Peyer's patch (tissue), 4 donors: Measurements from ENCODE around the gene SNED1.

Source experiments
- POLR2A ChIP-seq, 2 donors: fragments of 450-650 bp; IDR thresholded peaks; one replicate each; pipeline ENCODE4 v1.5.1; 2017; ENCODE audit warnings: antibody characterized with exemption in 2 of 2, mild to moderate bottlenecking in 2 of 2, moderate library complexity in 2 of 2
- TF ChIP-seq, protein P1 (sequence below), 6 experiments: fragments of 450-650 bp in 4 of 6; fragments of 200-600 bp in 2 of 6; sonication (generic) in 1 of 6; IDR thresholded peaks; one replicate each; pipeline ENCODE4 v1.5.1; 2017 to 2019; ENCODE audit warnings: antibody characterized with exemption in 6 of 6, mild to moderate bottlenecking in 3 of 6, moderate library complexity in 1 of 6

DNA sequence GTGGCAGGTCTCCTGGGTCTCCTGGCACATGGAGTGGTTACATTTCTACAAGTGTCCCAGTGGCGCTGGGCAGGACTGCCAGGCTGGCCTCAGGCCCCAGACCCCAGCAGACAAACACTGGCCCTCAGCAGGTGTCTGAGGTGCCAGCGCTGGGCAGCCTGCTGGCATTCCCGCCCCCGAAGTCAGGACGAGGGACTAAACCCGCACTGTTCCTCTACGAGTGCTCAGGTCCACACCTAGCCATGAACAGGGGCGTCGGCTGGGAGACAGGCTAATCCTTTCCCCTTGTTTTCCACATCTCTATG lies 12.8 kb downstream of the SNED1 start:
- TF ChIP-seq POLR2A (IDR thresholded peaks at IDR 0.05) = no peak
- TF ChIP-seq, protein P1, sequence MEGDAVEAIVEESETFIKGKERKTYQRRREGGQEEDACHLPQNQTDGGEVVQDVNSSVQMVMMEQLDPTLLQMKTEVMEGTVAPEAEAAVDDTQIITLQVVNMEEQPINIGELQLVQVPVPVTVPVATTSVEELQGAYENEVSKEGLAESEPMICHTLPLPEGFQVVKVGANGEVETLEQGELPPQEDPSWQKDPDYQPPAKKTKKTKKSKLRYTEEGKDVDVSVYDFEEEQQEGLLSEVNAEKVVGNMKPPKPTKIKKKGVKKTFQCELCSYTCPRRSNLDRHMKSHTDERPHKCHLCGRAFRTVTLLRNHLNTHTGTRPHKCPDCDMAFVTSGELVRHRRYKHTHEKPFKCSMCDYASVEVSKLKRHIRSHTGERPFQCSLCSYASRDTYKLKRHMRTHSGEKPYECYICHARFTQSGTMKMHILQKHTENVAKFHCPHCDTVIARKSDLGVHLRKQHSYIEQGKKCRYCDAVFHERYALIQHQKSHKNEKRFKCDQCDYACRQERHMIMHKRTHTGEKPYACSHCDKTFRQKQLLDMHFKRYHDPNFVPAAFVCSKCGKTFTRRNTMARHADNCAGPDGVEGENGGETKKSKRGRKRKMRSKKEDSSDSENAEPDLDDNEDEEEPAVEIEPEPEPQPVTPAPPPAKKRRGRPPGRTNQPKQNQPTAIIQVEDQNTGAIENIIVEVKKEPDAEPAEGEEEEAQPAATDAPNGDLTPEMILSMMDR (IDR thresholded peaks at IDR 0.05) = no peak
